Measurements from ENCODE around the gene PRMT1. TPM values are rescaled to one million over a fixed set of nuclear protein-coding genes. Genes with fewer than 3 reads are reported as not detected.
A peak's percentile ranks its signal among the peaks of the same experiment; 100 is the strongest.

PRMT1 gene
- total RNA-seq, 1 experiment from 2014 or later = 505 TPM

DNA sequence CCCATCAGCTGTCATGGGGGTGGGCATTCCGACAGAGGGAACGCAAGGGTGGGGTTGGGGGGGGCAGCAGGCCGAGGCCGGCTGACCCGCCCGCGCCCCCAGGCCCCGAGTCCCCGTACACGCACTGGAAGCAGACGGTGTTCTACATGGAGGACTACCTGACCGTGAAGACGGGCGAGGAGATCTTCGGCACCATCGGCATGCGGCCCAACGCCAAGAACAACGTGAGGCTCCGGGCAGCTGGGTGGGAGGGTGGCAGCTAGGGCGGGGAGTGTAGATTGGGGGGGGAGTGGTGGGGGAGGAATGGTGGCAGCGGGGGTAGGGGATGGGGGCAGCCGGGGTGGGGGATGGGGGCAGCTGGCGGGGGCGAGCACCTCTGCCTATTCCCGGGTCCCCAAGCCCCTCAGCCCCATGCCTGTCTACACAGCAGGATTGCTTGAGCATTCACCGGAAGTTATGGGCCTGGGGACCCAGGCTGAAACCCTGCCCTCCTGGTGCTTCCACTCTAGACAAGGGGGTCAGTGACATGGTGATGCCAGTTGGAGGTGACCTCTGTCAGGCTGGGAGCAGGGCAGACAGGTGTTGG, 9.5 kb downstream of the PRMT1 start:
- Mint-ChIP-seq H3K27me3 (ENCODE audit: low read depth) (no peaks in the 10 kb centered on the region; the same call in 1 of the 2 replicates), H3K4me1 (peaks cover 28 to 50% of the 10 kb centered on the region in 2 experiments), H3K9me3 (peaks cover 0 to 3% of the 10 kb centered on the region in 2 experiments; a peak in 2 of 5 replicates), H3K36me3 (ENCODE audit: insufficient read depth in 1 of 3, low read depth in 3 of 3) (peaks cover 40 to 70% (median 55%) of the 10 kb centered on the region in 3 experiments), H3K27ac (peak overlapping the region in 1 of 3 experiments; percentile 80; a peak in 2 of 7 replicates), H3K4me3 (no peak overlapping the region; a peak in 1 of 5 replicates)
- Histone ChIP-seq H2AK5ac (ENCODE audit: insufficient read length, low read length) (no peak overlapping the region), H2BK12ac (ENCODE audit: insufficient read length, low read depth, low read length) (no peak overlapping the region), H3T11ph (ENCODE audit: low read length) (no peak overlapping the region), H4K20me1 (ENCODE audit: control insufficient read depth, insufficient read depth, insufficient read length) (no peaks in the 10 kb centered on the region), H3K27ac (ENCODE audit: insufficient read length, low read depth, low read length) (no peak overlapping the region), H3K79me1 (ENCODE audit: insufficient read depth, low read depth, low read length, poor library complexity, severe bottlenecking) (peaks cover 2% of the 10 kb centered on the region), H3K27me3 (ENCODE audit: insufficient read depth, low read length) (no peaks in the 10 kb centered on the region), H2BK20ac (ENCODE audit: low read depth, low read length, poor library complexity, severe bottlenecking) (no peak overlapping the region), H3K14ac (ENCODE audit: insufficient read depth, low read length) (no peak overlapping the region), H2AFZ (ENCODE audit: low read length) (no peak overlapping the region), H3K9ac (ENCODE audit: extremely low read depth, insufficient read length, low read length) (no peak overlapping the region), H3K4me2 (ENCODE audit: insufficient read depth, insufficient read length, low read length) (no peak overlapping the region), H2BK120ac (ENCODE audit: low read depth, low read length, poor library complexity, severe bottlenecking) (no peak overlapping the region), H3K79me2 (ENCODE audit: insufficient read depth, low read length) (no peaks in the 10 kb centered on the region), H2BK15ac (ENCODE audit: low read depth, low read length) (no peak overlapping the region), H3K23me2 (ENCODE audit: insufficient read length, low read depth, low read length, poor library complexity, severe bottlenecking) (peaks cover 18% of the 10 kb centered on the region), H3K18ac (ENCODE audit: insufficient read length, low read depth, low read length) (no peak overlapping the region), H3K4ac (ENCODE audit: low read depth, low read length) (no peak overlapping the region), H3K23ac (ENCODE audit: insufficient read length, low read depth, low read length) (no peak overlapping the region), H3K56ac (ENCODE audit: insufficient read length, low read depth, low read length) (no peak overlapping the region), H4K5ac (ENCODE audit: insufficient read length, low read depth, low read length) (no peak overlapping the region), H3K9me3 (ENCODE audit: control insufficient read depth, low read depth, low read length) (no peaks in the 10 kb centered on the region), H4K8ac (replicated peaks; ENCODE audit: insufficient read length, low read depth, low read length) (no peak overlapping the region), H3K4me1 (ENCODE audit: insufficient read depth, low read length) (peaks cover 10% of the 10 kb centered on the region; the same call in 1 of the 2 replicates), H4K91ac (ENCODE audit: insufficient read length, low read depth, low read length) (no peak overlapping the region), H2BK5ac (ENCODE audit: insufficient read length, low read length) (no peak overlapping the region)
- TF ChIP-seq, protein P1, sequence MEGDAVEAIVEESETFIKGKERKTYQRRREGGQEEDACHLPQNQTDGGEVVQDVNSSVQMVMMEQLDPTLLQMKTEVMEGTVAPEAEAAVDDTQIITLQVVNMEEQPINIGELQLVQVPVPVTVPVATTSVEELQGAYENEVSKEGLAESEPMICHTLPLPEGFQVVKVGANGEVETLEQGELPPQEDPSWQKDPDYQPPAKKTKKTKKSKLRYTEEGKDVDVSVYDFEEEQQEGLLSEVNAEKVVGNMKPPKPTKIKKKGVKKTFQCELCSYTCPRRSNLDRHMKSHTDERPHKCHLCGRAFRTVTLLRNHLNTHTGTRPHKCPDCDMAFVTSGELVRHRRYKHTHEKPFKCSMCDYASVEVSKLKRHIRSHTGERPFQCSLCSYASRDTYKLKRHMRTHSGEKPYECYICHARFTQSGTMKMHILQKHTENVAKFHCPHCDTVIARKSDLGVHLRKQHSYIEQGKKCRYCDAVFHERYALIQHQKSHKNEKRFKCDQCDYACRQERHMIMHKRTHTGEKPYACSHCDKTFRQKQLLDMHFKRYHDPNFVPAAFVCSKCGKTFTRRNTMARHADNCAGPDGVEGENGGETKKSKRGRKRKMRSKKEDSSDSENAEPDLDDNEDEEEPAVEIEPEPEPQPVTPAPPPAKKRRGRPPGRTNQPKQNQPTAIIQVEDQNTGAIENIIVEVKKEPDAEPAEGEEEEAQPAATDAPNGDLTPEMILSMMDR (conservative IDR thresholded peaks at IDR 0.05) = no peak
- WGBS (ENCODE audit: extremely low coverage, insufficient read length, low lambda C conversion rate) = no CpG with 5 or more reads among the region's 27 CpGs
- DNase-seq = no peak

Measured in H9 (cell line).